Activated naive CD4-positive, alpha-beta T cell treated with anti-CD3 and anti-CD28 coated beads, Interleukin-2, amount 10 ng/mL, durations not matched to agents 7 days and 5 days (primary cell): Measurements from ENCODE around the gene NTN1.
"Not testable (repeated sequence)": the region's sequence is repeated elsewhere in the genome, so short reads cannot be mapped to it uniquely, and the experiment has no call there.

Source experiments
- CTCF ChIA-PET: fragments of 350-600 bp; sonication (Branson Sonifier 250); formaldehyde crosslinking; loops from one replicate; lab custom pipeline; 2021; ENCODE audit warnings: antibody characterized with exemption; lab: Charles Lee
- DNase-seq: peaks from one replicate; pipeline ENCODE4 v3.0.0-alpha.2; 2020
- H3K27ac Mint-ChIP-seq: one replicate; pipeline ENCODE4 v1.8.0; 2021; ENCODE audit warnings: mild to moderate bottlenecking, moderate library complexity, mixed read lengths
- H3K27me3 Mint-ChIP-seq: one replicate; pipeline ENCODE4 v1.8.0; 2021; ENCODE audit warnings: mild to moderate bottlenecking, mixed read lengths
- H3K36me3 Mint-ChIP-seq: one replicate; pipeline ENCODE4 v1.8.0; 2021; ENCODE audit warnings: mixed read lengths
- H3K4me1 Mint-ChIP-seq: one replicate; pipeline ENCODE4 v1.8.0; 2021; ENCODE audit warnings: mixed read lengths
- H3K4me3 Mint-ChIP-seq: one replicate; pipeline ENCODE4 v1.8.0; 2021; ENCODE audit warnings: mild to moderate bottlenecking, moderate library complexity, mixed read lengths
- H3K9me3 Mint-ChIP-seq: one replicate; pipeline ENCODE4 v1.8.0; 2021; ENCODE audit warnings: mixed read lengths

The NTN1 gene

DNA sequence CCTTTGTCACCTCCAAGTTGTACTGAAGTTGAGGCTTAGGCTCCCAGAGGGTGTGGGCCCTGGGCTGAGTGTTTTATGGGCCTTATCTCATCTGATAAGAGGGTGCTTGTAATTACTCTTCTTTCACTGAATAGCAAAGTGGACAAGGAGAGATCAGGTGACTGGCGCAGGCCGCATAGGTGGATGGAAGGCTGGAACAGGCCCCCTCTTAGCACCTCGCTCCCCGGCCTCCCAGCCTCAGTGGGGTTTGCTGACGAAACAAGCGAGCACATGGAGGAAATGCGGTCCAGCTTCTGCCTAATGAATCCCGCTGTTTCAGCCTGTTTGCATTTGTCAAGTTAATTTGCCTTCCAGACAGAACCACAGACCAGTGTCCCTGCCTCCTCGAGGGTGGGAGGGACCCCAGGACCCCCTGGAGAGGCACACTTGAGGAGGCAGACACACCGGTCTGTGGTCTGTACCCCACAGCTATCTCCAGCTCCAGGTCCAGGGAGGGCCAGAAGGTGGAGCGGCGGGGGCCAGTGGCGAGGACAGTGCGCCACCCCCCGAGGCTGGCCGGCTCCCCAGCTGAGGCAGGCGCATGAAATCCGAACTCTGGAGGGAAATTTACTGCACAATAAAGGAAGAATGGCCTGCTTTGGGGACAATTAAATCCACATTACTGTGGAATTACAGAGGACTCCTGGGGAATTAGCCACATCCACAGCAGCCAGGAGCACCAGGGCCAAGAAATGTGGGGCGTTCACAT, 123.4 kb downstream of the NTN1 start:
- Mint-ChIP-seq H3K4me3 (no peak overlapping the region), H3K36me3 (no peaks in the 10 kb centered on the region), H3K4me1 (no peaks in the 10 kb centered on the region), H3K27ac (no peak overlapping the region), H3K27me3 (no peaks in the 10 kb centered on the region), H3K9me3 (no peaks in the 10 kb centered on the region)
- CTCF ChIA-PET, result no interaction called here
- DNase-seq, result no peak

DNA sequence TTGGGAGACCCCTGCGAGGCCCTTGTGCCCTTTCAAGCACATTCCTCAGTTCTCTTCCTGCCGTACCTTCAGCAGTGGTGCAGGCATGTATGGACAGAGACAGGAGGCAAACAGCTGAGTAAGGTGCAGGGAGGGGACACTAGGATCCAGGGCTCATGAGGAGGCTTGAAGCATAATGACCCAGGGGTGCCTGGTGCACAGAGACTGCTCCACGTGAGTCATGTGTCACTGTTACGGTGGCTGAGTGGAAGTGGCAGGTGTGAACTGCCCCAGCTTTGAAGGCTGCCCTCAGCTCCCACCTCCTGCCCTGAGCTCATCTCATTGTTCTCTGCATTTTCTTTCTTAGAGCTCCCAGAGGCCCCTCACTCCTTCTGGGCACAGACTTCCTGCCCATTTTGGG, 124.8 kb downstream of the NTN1 start:
- Mint-ChIP-seq H3K27ac (no peak overlapping the region), H3K9me3 (no peaks in the 10 kb centered on the region), H3K4me3 (no peak overlapping the region), H3K27me3 (peaks cover 6% of the 10 kb centered on the region), H3K36me3 (no peaks in the 10 kb centered on the region), H3K4me1 (no peaks in the 10 kb centered on the region)
- DNase-seq, result no peak
- CTCF ChIA-PET, result no interaction called here

GRCh38 chr17:9148905-9149525, 127.7 kb downstream of the NTN1 start:
- CTCF ChIA-PET, result no interaction called here
- Mint-ChIP-seq H3K27ac (no peak overlapping the region), H3K4me3 (no peak overlapping the region), H3K27me3 (peaks cover 6% of the 10 kb centered on the region), H3K9me3 (no peaks in the 10 kb centered on the region), H3K36me3 (no peaks in the 10 kb centered on the region), H3K4me1 (no peaks in the 10 kb centered on the region)
- no peak for DNase-seq

DNA sequence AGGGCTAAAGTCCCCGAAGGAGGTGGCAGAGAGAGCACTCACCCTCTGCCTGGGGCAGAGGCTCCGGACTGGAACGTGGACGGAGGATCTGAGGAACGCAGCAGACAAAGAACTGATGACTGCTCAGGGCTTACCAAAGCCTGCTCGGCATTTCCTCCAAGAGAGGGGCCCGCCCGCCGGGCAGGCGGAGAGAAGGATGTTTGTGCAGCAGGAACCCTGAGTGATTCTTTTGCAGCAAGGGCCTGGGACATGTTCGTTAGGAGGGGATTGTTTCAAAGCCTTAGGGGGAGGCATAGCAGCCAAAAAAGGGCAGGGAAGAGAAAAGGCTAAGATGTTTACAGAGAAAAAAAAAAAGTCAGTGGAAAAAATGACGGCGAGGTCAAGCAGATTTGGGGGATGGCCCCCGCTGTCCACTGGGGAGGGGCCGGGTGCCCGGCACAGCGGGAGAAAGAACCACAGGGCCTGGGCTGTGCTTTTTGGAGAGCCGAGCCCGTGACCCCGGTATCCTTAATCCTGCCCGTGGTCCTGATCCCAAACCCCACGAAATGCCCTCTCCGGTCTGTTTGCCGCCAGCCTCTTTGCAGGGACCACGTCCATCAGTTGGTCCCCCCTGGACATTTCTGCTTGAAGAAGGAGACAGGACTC, 129.3 kb downstream of the NTN1 start:
- no peaks in the 10 kb centered on the region for H3K9me3 Mint-ChIP-seq
- no peaks in the 10 kb centered on the region for H3K4me1 Mint-ChIP-seq
- H3K4me3 Mint-ChIP-seq, result no peak overlapping the region
- peaks cover 6% of the 10 kb centered on the region for H3K27me3 Mint-ChIP-seq
- CTCF ChIA-PET, result no interaction called here
- H3K27ac Mint-ChIP-seq, result no peak overlapping the region
- DNase-seq, result no peak
- no peaks in the 10 kb centered on the region for H3K36me3 Mint-ChIP-seq

GRCh38 chr17:9151091-9151490, 129.8 kb downstream of the NTN1 start:
- Mint-ChIP-seq H3K4me1 (no peaks in the 10 kb centered on the region), H3K27ac (no peak overlapping the region), H3K9me3 (no peaks in the 10 kb centered on the region), H3K36me3 (no peaks in the 10 kb centered on the region), H3K4me3 (no peak overlapping the region), H3K27me3 (peaks cover 7% of the 10 kb centered on the region)
- CTCF ChIA-PET, result no interaction called here
- DNase-seq, result no peak

- H3K4me1 Mint-ChIP-seq, DNase-seq, CTCF ChIA-PET, H3K9me3 Mint-ChIP-seq, H3K27ac Mint-ChIP-seq, H3K4me3 Mint-ChIP-seq, H3K36me3 Mint-ChIP-seq: not testable (repeated sequence)
- peaks cover 11% of the 10 kb centered on the region for H3K27me3 Mint-ChIP-seq
Observed at GRCh38 chr17:9151740-9152139, 130.4 kb downstream of the NTN1 start.

- H3K27ac Mint-ChIP-seq, result no peak overlapping the region
- H3K27me3 Mint-ChIP-seq, result peaks cover 15% of the 10 kb centered on the region
- H3K9me3 Mint-ChIP-seq, result no peaks in the 10 kb centered on the region
- CTCF ChIA-PET, result no interaction called here
- no peak overlapping the region for H3K4me3 Mint-ChIP-seq
- no peak for DNase-seq
- no peaks in the 10 kb centered on the region for H3K36me3 Mint-ChIP-seq
- H3K4me1 Mint-ChIP-seq, result no peaks in the 10 kb centered on the region
Observed at GRCh38 chr17:9158544-9159452, 137.5 kb downstream of the NTN1 start.

GRCh38 chr17:9162275-9162985, 141.1 kb downstream of the NTN1 start:
- Mint-ChIP-seq H3K27ac (no peak overlapping the region), H3K27me3 (peaks cover 13% of the 10 kb centered on the region), H3K4me3 (no peak overlapping the region), H3K9me3 (no peaks in the 10 kb centered on the region), H3K4me1 (no peaks in the 10 kb centered on the region), H3K36me3 (no peaks in the 10 kb centered on the region)
- CTCF ChIA-PET, result no interaction called here
- no peak for DNase-seq

GRCh38 chr17:9166788-9167187, 145.5 kb downstream of the NTN1 start:
- H3K4me1 Mint-ChIP-seq, result peaks cover 7% of the 10 kb centered on the region
- no peaks in the 10 kb centered on the region for H3K36me3 Mint-ChIP-seq
- no peaks in the 10 kb centered on the region for H3K9me3 Mint-ChIP-seq
- no peak overlapping the region for H3K4me3 Mint-ChIP-seq
- H3K27ac Mint-ChIP-seq, result no peak overlapping the region
- no peak for DNase-seq
- CTCF ChIA-PET, result no interaction called here
- peaks cover 15% of the 10 kb centered on the region for H3K27me3 Mint-ChIP-seq

DNA sequence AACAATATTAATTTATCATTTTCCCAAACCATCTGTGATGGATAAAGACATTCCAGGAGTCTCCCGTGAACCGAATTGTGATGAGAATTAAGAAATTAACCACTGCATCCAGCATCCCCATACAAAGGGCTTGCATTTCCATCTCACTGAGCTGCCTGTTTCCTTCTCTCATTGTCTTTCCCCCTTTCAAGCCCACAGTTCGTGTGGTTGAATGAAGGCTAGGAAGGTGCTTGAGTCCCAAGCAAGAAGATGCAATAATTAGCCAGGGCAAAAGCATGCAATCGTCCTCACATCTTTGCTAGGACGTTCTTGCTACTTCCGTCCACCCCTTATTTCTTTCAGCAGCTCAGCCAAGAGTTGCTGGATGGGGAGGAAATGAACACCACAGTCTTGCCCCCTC, 146.1 kb downstream of the NTN1 start:
- CTCF ChIA-PET, result no interaction called here
- H3K27ac Mint-ChIP-seq, result no peak overlapping the region
- no peak for DNase-seq
- no peaks in the 10 kb centered on the region for H3K9me3 Mint-ChIP-seq
- no peaks in the 10 kb centered on the region for H3K36me3 Mint-ChIP-seq
- no peak overlapping the region for H3K4me3 Mint-ChIP-seq
- H3K4me1 Mint-ChIP-seq, result peaks cover 7% of the 10 kb centered on the region
- H3K27me3 Mint-ChIP-seq, result peaks cover 15% of the 10 kb centered on the region

DNA sequence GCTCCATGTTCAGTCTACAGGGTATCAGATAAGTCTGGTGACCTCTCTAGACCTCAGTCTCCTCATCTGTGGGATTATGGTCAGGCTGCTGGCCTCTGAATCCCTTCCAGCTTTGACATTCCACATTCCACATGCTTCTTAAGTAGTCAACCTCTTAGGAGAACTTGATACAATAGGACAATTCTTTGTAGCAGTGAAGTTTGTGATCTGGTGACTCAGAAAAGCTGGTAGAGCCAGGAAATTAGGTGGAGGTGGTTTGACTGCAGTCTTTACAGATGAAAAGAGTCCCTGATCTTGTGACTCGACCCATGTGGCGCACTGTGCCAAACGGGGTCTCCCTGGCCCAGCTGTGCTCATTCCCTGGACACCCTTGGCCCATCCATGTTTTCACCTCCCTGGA, 147.8 kb downstream of the NTN1 start:
- no peak overlapping the region for H3K4me3 Mint-ChIP-seq
- H3K4me1 Mint-ChIP-seq, result peaks cover 7% of the 10 kb centered on the region
- no peak for DNase-seq
- no peak overlapping the region for H3K27ac Mint-ChIP-seq
- peaks cover 15% of the 10 kb centered on the region for H3K27me3 Mint-ChIP-seq
- no peaks in the 10 kb centered on the region for H3K9me3 Mint-ChIP-seq
- CTCF ChIA-PET, result no interaction called here
- no peaks in the 10 kb centered on the region for H3K36me3 Mint-ChIP-seq

DNA sequence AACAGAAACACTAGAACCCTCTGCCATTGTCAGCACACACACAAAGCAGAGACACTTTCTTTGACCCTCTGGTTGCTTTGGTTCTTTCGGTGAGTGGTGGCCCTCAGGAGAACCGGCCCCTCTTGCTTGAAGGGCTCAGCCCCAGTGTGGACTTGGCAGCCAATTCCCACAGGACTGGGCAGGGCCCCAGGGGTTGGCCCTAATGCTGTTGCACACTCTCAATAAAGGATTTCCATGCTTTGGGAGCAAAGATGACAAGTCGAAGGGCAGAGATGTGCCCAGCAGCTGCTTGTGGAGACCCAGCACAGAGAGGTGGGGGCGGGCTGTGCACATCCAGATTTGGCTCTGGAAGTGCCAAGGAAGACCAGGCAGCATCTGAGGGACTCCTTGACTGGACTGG, 149.0 kb downstream of the NTN1 start:
- Mint-ChIP-seq H3K4me3 (no peak overlapping the region), H3K36me3 (no peaks in the 10 kb centered on the region), H3K9me3 (no peaks in the 10 kb centered on the region), H3K4me1 (peaks cover 7% of the 10 kb centered on the region), H3K27ac (no peak overlapping the region), H3K27me3 (peaks cover 15% of the 10 kb centered on the region)
- CTCF ChIA-PET, result no interaction called here
- DNase-seq, result no peak

DNA sequence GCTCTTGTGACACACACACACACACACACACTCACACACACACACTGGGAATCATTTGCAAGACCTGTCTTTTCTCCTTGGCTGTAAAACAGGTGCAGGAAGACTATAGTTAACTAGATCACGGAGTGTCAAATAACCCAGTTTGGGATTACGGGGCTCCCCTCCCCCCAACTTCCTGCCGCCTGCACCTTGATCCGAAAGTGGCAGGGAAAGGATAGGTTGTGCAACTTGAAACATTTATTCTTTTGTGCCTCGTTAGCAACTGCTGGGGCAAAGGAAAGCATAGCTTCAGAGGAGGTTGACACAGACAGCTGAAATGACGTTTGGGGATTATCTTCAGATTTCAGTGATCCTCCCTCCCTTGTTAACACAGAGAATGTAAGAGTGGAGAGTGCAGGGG, 149.5 kb downstream of the NTN1 start:
- H3K27ac Mint-ChIP-seq, result no peak overlapping the region
- no peak overlapping the region for H3K4me3 Mint-ChIP-seq
- peaks cover 7% of the 10 kb centered on the region for H3K4me1 Mint-ChIP-seq
- H3K9me3 Mint-ChIP-seq, result no peaks in the 10 kb centered on the region
- CTCF ChIA-PET, result no interaction called here
- H3K36me3 Mint-ChIP-seq, result no peaks in the 10 kb centered on the region
- peaks cover 12% of the 10 kb centered on the region for H3K27me3 Mint-ChIP-seq
- no peak for DNase-seq
